Fibroblast of lung (primary cell): ENCODE data around the gene FHIT.

Source experiments
- EZH2 ChIP-seq: IDR thresholded peaks from 2 replicates; pipeline ENCODE4 v1.5.1; 2012; ENCODE audit warnings: low read length, control low read depth, mild to moderate bottlenecking; ENCODE audit errors: missing control alignments
- TF ChIP-seq, protein P1 (sequence below), 2 donors: IDR thresholded peaks in 1 of 2; conservative IDR thresholded peaks in 1 of 2; 1 replicate in 1 of 2; 2 replicates in 1 of 2; pipeline ENCODE4 v1.5.1; 2011 to 2012; ENCODE audit warnings: low read length in 2 of 2, control low read depth in 1 of 2, inconsistent platforms in 1 of 2, low read depth in 1 of 2, mild to moderate bottlenecking in 1 of 2

DNA sequence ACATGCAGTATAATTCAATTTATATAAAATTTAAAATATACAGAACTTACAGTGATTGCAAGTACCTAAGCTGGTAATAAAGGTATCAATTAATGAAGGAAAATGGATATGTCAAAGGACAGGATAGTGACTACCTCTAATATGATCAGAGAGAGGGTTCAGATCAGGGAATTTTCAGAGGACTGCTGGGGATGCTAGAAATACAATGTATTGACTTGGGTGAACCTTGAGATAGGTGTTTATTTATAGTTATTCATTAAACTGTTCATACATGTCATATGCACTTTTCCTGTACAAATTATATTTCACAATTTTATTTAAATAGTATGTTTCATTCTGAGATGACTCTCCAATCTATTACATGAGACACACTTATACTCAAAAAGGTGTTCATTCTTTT lies 554.1 kb downstream of the FHIT start:
- TF ChIP-seq, protein P1, sequence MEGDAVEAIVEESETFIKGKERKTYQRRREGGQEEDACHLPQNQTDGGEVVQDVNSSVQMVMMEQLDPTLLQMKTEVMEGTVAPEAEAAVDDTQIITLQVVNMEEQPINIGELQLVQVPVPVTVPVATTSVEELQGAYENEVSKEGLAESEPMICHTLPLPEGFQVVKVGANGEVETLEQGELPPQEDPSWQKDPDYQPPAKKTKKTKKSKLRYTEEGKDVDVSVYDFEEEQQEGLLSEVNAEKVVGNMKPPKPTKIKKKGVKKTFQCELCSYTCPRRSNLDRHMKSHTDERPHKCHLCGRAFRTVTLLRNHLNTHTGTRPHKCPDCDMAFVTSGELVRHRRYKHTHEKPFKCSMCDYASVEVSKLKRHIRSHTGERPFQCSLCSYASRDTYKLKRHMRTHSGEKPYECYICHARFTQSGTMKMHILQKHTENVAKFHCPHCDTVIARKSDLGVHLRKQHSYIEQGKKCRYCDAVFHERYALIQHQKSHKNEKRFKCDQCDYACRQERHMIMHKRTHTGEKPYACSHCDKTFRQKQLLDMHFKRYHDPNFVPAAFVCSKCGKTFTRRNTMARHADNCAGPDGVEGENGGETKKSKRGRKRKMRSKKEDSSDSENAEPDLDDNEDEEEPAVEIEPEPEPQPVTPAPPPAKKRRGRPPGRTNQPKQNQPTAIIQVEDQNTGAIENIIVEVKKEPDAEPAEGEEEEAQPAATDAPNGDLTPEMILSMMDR (conservative IDR thresholded peaks at IDR 0.05 in 1 of 2, IDR thresholded peaks at IDR 0.05 in 1 of 2; ENCODE audit: low read depth in 1 of 2, low read length in 2 of 2) = no peak
- no peak for TF ChIP-seq EZH2
